Left ventricle myocardium inferior (tissue), 1 donor: Measurements from ENCODE around the gene BATF3. TPM values are rescaled to one million over a fixed set of nuclear protein-coding genes. Genes with fewer than 3 reads are reported as not detected.
A peak's percentile ranks its signal among the peaks of the same experiment; 100 is the strongest.

Experiments used
- DNase-seq: peaks from one replicate; pipeline ENCODE4 v3.0.0-alpha.2; 2020
- H3K27ac ChIP-seq: fragments of 200-600 bp; replicated peaks from 2 replicates; pipeline ENCODE4 v1.8.0; 2021
- H3K27me3 ChIP-seq: fragments of 200-600 bp; 2 replicates; pipeline ENCODE4 v1.8.0; 2021; ENCODE audit warnings: low read depth
- H3K36me3 ChIP-seq: fragments of 200-600 bp; 2 replicates; pipeline ENCODE4 v1.8.0; 2021
- H3K4me1 ChIP-seq: fragments of 200-600 bp; 2 replicates; pipeline ENCODE4 v1.8.0; 2021
- H3K4me3 ChIP-seq: fragments of 200-600 bp; 2 replicates; pipeline ENCODE4 v1.8.0; 2021; ENCODE audit warnings: mild to moderate bottlenecking, moderate library complexity
- H3K9me3 ChIP-seq: fragments of 200-600 bp; replicated peaks from 2 replicates; pipeline ENCODE4 v1.8.0; 2021
- CTCF ChIP-seq: fragments of 200-600 bp; IDR thresholded peaks from 2 replicates; pipeline ENCODE4 v1.8.0; 2021; ENCODE audit warnings: antibody characterized with exemption, mild to moderate bottlenecking, borderline replicate concordance
- intact Hi-C: fragments of 100-400 bp; cut with micrococcal nuclease; formaldehyde crosslinking; loops from one replicate; pipeline ENCODE4 v1.11.0; 2022
- total RNA-seq: library from RNA; stranded (reverse); fragmentation: NEBNext Ultra II Directional; extraction: Animal tissue kit (Norgen Biotek cat#: 25700); gene quantifications from one replicate; pipeline ENCODE4 v1.2.1, GENCODE V29; 2021
- donor health status: DM: no; HTN: yes; CAD: no; lungs with severe emphysema.

Gene BATF3
- total RNA-seq, 1 donor from 2014 or later = 1.8 TPM

- TF ChIP-seq CTCF = no peak
- Histone ChIP-seq H3K4me1 (no peaks in the 10 kb centered on the region), H3K27me3 (no peaks in the 10 kb centered on the region), H3K9me3 (no peaks in the 10 kb centered on the region), H3K4me3 (no peak overlapping the region), H3K27ac (no peak overlapping the region), H3K36me3 (peaks cover 6% of the 10 kb centered on the region)
- intact Hi-C loops = no loop called here
- DNase-seq = no peak
These were observed 22.8 kb upstream of the BATF3 start for GRCh38 chr1:212722270-212722957.

DNA sequence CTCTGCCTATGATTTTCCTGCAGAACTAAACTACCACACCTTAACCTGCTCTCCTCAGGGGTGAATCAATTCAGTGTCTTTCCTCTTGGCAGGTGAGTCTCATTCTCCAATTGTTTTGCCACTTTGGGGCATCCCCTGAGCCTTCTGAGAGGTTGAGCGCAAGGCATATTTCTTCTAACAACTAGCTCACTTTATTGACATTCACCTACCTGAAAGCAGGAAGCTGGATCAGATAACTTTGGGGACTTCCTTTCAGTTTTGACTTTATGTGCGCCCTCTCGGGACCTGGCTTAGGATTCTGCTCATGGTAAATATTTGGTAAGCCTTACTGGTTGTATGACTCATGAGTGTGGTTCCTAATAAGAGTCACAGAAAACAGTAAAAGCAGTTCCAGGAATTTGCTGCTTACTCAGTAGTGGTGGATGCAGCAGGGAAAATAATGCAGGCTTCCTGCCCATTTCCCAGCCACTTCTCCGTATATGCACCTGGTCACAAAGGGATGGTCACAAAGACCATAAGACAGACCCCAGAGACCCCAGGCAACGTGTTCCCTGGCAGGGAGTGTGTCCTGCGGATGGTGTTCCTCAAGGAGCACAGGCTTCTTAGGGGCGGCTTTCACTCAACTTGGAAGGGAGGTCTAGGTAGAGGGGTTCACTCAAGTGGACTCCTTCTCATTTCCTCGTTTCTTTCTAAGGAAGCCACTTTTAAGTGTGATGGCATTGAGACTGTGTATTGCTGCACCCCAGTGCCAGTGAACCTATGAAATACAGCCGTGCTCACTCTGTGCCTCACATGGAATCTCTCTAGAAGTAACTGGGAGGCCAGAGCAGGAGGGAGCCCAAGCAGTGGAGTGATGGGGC is 22.0 kb upstream of the BATF3 start:
- no peak for DNase-seq
- H3K27me3 ChIP-seq = no peaks in the 10 kb centered on the region
- H3K36me3 ChIP-seq = peaks cover 2% of the 10 kb centered on the region
- no peak overlapping the region for H3K27ac ChIP-seq
- H3K4me1 ChIP-seq = no peaks in the 10 kb centered on the region
- H3K4me3 ChIP-seq = no peak overlapping the region
- intact Hi-C loops = no loop called here
- TF ChIP-seq CTCF = no peak
- H3K9me3 ChIP-seq = no peaks in the 10 kb centered on the region

- Histone ChIP-seq H3K9me3 (no peaks in the 10 kb centered on the region), H3K27me3 (no peaks in the 10 kb centered on the region), H3K36me3 (no peaks in the 10 kb centered on the region), H3K4me3 (no peak overlapping the region), H3K4me1 (no peaks in the 10 kb centered on the region), H3K27ac (no peak overlapping the region)
- no peak for DNase-seq
- intact Hi-C loops = no loop called here
- TF ChIP-seq CTCF = no peak
These were observed 20.0 kb upstream of the BATF3 start for GRCh38 chr1:212719633-212720032.

DNA sequence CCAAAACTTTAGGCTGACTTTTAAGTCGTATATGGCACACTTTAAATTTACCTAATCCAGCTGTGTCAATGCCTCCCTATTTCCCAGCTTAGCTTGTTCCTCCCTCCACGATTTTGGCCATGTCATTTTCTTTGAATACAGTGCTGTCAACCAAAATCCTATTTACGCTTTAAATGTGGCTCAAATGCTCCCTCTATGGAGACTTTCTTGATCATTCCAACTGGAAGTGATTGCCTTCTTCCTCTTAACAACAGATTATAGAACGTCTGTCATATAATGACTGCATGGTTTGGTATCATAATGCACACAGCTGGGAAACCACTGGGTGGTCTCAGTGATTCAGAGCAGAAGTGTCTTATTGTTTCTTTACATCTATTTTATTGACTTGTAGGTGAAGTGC is 18.9 kb upstream of the BATF3 start:
- no peak for DNase-seq
- intact Hi-C loops = no loop called here
- no peaks in the 10 kb centered on the region for H3K36me3 ChIP-seq

DNA sequence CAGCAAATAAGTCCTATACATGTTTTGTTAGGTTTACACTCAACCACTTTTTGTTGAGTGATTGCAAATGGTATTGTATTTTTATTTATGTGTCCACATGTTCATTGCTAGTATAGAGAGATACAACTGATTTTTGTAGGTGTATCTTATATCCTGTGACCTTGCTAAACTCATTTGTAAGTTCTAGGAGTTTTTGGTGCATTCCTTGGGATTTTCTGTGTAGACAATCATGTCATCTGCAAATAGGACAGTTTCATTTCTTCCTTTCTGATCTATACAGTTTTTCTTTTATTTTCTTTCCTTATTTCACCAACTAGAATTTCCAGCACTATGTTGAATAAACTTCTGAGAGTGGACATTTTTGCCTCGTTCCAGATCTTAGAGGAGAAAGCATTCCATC is 16.5 kb upstream of the BATF3 start:
- Histone ChIP-seq H3K27ac (no peak overlapping the region), H3K9me3 (peaks cover 8% of the 10 kb centered on the region), H3K27me3 (no peaks in the 10 kb centered on the region), H3K4me3 (no peak overlapping the region), H3K36me3 (no peaks in the 10 kb centered on the region), H3K4me1 (no peaks in the 10 kb centered on the region)
- no peak for DNase-seq
- intact Hi-C loops = no loop called here
- TF ChIP-seq CTCF = no peak

More for the DNA sequence above, 18.9 kb upstream of the BATF3 start:
- TF ChIP-seq CTCF = peak; percentile 31
- peaks cover 8% of the 10 kb centered on the region for H3K9me3 ChIP-seq
- H3K4me3 ChIP-seq = no peak overlapping the region
- no peaks in the 10 kb centered on the region for H3K4me1 ChIP-seq
- no peaks in the 10 kb centered on the region for H3K27me3 ChIP-seq
- H3K27ac ChIP-seq = no peak overlapping the region
